ENCODE results near the gene ATAD3A. TPM values are rescaled to one million over a fixed set of nuclear protein-coding genes. Genes with fewer than 3 reads are reported as not detected.

The ATAD3A gene
- total RNA-seq, 2 experiments from 2014 or later, result 17.0 to 19.5 TPM

DNA sequence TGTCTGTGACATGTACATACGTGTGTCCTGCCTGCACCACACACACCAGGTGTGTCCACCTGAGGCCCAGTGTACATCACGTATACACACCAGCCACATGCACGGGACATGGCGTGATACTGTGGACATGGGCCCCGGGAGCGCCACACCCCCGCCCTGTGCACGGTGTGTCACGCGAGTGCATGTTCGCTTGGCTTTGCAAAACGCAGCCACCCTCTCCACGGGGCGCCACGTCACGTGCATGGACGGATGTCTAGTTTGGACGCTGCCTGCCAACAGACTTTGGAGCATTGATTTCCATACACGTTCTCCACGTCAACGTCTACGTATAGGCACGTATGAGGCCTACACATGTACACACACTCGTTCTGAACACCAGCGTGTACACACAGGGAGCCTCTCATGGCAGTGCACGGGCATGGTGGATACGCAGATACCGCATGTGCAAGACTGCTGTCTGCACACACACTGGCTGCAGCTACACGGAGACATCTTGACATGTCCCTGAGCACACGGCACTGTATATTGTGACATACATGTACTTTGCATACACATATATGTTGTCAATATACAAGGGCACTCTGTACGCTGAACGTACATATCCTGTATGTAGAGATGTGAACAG, 25.8 kb downstream of the ATAD3A start:
- no peaks in the 10 kb centered on the region for H3K27me3 ChIP-seq (ENCODE audit: control insufficient read depth in 1 of 2, insufficient read depth in 2 of 2, low read length in 2 of 2)
- peaks cover 13% of the 10 kb centered on the region for H3K36me3 ChIP-seq (ENCODE audit: insufficient read depth, low read length)
- peak overlapping the region; percentile 34 for H3K4me3 Mint-ChIP-seq
- H3K27ac ChIP-seq (ENCODE audit: low read depth in 1 of 2, low read length in 2 of 2), result no peak overlapping the region
- H3K9me3 Mint-ChIP-seq, result no peaks in the 10 kb centered on the region
- H3K4me1 ChIP-seq (ENCODE audit: insufficient read depth, low read length), result peaks cover 17% of the 10 kb centered on the region
- peaks cover 5% of the 10 kb centered on the region for H3K4me1 Mint-ChIP-seq (ENCODE audit: low read depth)
- peaks cover 0 to 5% of the 10 kb centered on the region in 2 experiments for H3K9me3 ChIP-seq (ENCODE audit: control insufficient read depth in 1 of 2, insufficient read depth in 1 of 2, low read length in 2 of 2)
- H3K36me3 Mint-ChIP-seq (ENCODE audit: low read depth), result peaks cover 7% of the 10 kb centered on the region
- ChIA-PET POLR2A (no interaction called here), CTCF (no interaction called here)
- no peak overlapping the region for H3K4me3 ChIP-seq (ENCODE audit: low read length)
- ATAC-seq (ENCODE audit: poor library complexity), result no peak
- no peak for DNase-seq
- H3K27me3 Mint-ChIP-seq, result no peaks in the 10 kb centered on the region
- H3K27ac Mint-ChIP-seq, result no peak overlapping the region
- TF ChIP-seq, protein P1, sequence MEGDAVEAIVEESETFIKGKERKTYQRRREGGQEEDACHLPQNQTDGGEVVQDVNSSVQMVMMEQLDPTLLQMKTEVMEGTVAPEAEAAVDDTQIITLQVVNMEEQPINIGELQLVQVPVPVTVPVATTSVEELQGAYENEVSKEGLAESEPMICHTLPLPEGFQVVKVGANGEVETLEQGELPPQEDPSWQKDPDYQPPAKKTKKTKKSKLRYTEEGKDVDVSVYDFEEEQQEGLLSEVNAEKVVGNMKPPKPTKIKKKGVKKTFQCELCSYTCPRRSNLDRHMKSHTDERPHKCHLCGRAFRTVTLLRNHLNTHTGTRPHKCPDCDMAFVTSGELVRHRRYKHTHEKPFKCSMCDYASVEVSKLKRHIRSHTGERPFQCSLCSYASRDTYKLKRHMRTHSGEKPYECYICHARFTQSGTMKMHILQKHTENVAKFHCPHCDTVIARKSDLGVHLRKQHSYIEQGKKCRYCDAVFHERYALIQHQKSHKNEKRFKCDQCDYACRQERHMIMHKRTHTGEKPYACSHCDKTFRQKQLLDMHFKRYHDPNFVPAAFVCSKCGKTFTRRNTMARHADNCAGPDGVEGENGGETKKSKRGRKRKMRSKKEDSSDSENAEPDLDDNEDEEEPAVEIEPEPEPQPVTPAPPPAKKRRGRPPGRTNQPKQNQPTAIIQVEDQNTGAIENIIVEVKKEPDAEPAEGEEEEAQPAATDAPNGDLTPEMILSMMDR (IDR thresholded peaks at IDR 0.05), result no peak
- intact Hi-C loops (cut with DNase I, micrococcal nuclease), result no loop called here

DNA sequence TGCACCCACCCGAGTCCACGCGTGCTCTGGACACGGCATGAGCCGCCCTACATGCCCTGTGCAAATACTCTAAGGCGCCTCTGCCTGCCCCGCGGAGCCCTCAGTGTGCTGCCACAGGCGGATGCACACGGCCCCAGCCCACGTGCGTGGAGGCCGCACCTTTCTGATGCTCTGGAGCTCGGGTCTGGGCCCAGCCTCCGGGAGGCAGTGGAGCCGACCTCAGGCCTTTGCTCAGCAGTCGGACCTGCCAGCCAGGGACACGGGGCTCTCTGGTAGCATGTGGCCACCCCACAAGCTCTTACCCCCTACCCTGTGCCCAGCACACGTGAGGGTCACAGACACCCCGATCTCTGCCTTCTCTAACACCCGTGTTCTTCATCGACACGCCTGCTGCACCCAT, 26.4 kb downstream of the ATAD3A start:
- ATAC-seq (ENCODE audit: poor library complexity), result no peak
- H3K27me3 Mint-ChIP-seq, result no peaks in the 10 kb centered on the region
- no peak overlapping the region for H3K27ac Mint-ChIP-seq
- ChIA-PET POLR2A (no interaction called here), CTCF (no interaction called here)
- Histone ChIP-seq H3K27ac (ENCODE audit: low read depth in 1 of 2, low read length in 2 of 2) (no peak overlapping the region), H3K4me3 (ENCODE audit: low read length) (no peak overlapping the region), H3K27me3 (ENCODE audit: control insufficient read depth in 1 of 2, insufficient read depth in 2 of 2, low read length in 2 of 2) (no peaks in the 10 kb centered on the region), H3K36me3 (ENCODE audit: insufficient read depth, low read length) (peaks cover 16% of the 10 kb centered on the region), H3K9me3 (ENCODE audit: control insufficient read depth in 1 of 2, insufficient read depth in 1 of 2, low read length in 2 of 2) (peaks cover 0 to 5% of the 10 kb centered on the region in 2 experiments), H3K4me1 (ENCODE audit: insufficient read depth, low read length) (peaks cover 17% of the 10 kb centered on the region)
- peaks cover 5% of the 10 kb centered on the region for H3K4me1 Mint-ChIP-seq (ENCODE audit: low read depth)
- H3K36me3 Mint-ChIP-seq (ENCODE audit: low read depth), result peaks cover 7% of the 10 kb centered on the region
- intact Hi-C loops (cut with DNase I, micrococcal nuclease), result no loop called here
- peak in 1 of 14 experiments; percentile 25 for DNase-seq
- H3K9me3 Mint-ChIP-seq, result no peaks in the 10 kb centered on the region
- H3K4me3 Mint-ChIP-seq, result peak overlapping the region; percentile 34
- TF ChIP-seq, protein P1 (IDR thresholded peaks at IDR 0.05), result no peak

DNA sequence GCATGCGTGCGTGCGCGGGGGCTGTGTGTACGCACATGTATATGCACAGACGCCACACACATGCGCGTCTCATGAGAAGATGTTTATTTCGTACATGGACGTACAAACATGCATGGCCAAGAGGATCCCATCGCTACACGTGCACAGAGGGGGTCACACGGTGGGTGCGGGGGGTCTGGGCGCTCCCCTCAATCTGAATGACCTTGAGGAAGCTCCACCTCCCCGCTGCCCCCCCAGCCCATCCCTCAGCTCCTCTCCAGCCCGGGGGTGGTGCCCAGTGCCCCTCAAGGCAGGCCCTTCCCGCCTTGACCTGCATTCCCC, 27.0 kb downstream of the ATAD3A start:
- no peak for DNase-seq
- Mint-ChIP-seq H3K4me1 (ENCODE audit: low read depth) (peaks cover 5% of the 10 kb centered on the region), H3K27me3 (no peaks in the 10 kb centered on the region), H3K9me3 (no peaks in the 10 kb centered on the region), H3K4me3 (no peak overlapping the region), H3K36me3 (ENCODE audit: low read depth) (peaks cover 7% of the 10 kb centered on the region), H3K27ac (no peak overlapping the region)
- POLR2A ChIA-PET, result no interaction called here
- Histone ChIP-seq H3K4me3 (ENCODE audit: low read length) (no peak overlapping the region), H3K27ac (ENCODE audit: low read depth in 1 of 2, low read length in 2 of 2) (no peak overlapping the region), H3K36me3 (ENCODE audit: insufficient read depth, low read length) (peaks cover 20% of the 10 kb centered on the region), H3K9me3 (ENCODE audit: control insufficient read depth in 1 of 2, insufficient read depth in 1 of 2, low read length in 2 of 2) (peaks cover 0 to 5% of the 10 kb centered on the region in 2 experiments), H3K27me3 (ENCODE audit: control insufficient read depth in 1 of 2, insufficient read depth in 2 of 2, low read length in 2 of 2) (no peaks in the 10 kb centered on the region), H3K4me1 (ENCODE audit: insufficient read depth, low read length) (peaks cover 18% of the 10 kb centered on the region)
- CTCF ChIA-PET, result no interaction called here
- TF ChIP-seq, protein P1 (IDR thresholded peaks at IDR 0.05), result no peak
- intact Hi-C loops (cut with DNase I, micrococcal nuclease), result no loop called here
- ATAC-seq (ENCODE audit: poor library complexity), result no peak

All from CD4-positive, alpha-beta T cell (primary cell).